ENCODE results near the gene SNCA. TPM values are rescaled to one million over a fixed set of nuclear protein-coding genes. Genes with fewer than 3 reads are reported as not detected.
A peak's percentile ranks its signal among the peaks of the same experiment; 100 is the strongest.

SNCA gene
- total and polyA plus RNA-seq, 2 of the 8 experiments (the other 6 are each of a cell fraction or from before 2014, with no cell fraction given) = 8.5 to 16.8 TPM

DNA sequence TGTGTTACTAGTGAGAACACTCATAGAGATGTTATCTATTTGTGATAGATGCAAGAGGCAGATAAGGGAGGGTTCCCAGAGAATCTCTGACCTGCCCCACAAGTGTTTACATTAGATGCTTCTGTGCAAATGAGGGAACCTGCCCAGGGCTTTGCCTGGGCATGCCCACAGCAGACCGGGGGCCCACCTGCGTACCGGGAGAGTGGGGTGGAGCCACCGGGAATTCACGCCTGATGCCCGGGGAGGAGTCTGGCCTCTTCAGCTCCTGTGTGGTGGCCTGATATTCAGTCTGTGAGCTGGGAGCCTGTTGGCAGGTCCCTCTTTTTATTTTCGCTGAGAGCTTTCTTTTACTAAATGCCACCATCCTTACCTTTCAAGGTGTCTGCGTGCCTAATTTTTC is 155.7 kb downstream of the SNCA start:
- Histone ChIP-seq H3K79me1 (ENCODE audit: low read depth, low read length) (no peaks in the 10 kb centered on the region), H3K9ac (replicated peaks in 1 of 4; ENCODE audit: extremely low read depth in 1 of 4, low read depth in 3 of 4, low read length in 3 of 4) (peak overlapping the region in 3 of 4 experiments; percentile 41 to 80 (median 53); a peak in 4 of 7 replicates), H3K36me3 (ENCODE audit: control insufficient read depth in 2 of 4, insufficient read depth in 4 of 4, low read length in 3 of 4) (peaks cover 0 to 22% (median 13%) of the 10 kb centered on the region in 4 experiments; a peak in 4 of 8 replicates), H3K14ac (ENCODE audit: insufficient read length) (no peak overlapping the region), H3K9me3 (ENCODE audit: insufficient read depth in 2 of 2, low read depth in 1 of 2, low read length in 1 of 2) (no peaks in the 10 kb centered on the region), H3K4me3 (ENCODE audit: extremely low read depth in 1 of 4, insufficient read depth in 2 of 4, low read depth in 3 of 4, low read length in 4 of 4) (peak overlapping the region; percentile 44 to 84 (median 68)), H3K56ac (replicated peaks; ENCODE audit: insufficient read length, low read depth, low read length) (no peak overlapping the region), H3K27me3 (replicated peaks in 1 of 4; ENCODE audit: control insufficient read depth in 3 of 4, extremely low read depth in 1 of 4, insufficient read depth in 3 of 4, low read length in 3 of 4) (peaks cover 0 to 1% (median 0%) of the 10 kb centered on the region in 4 experiments; a peak in 1 of 7 replicates), H2BK5ac (ENCODE audit: low read depth, low read length) (no peak overlapping the region), H3K23me2 (ENCODE audit: low read depth, low read length) (no peaks in the 10 kb centered on the region), H2BK15ac (ENCODE audit: low read length) (no peak overlapping the region), H3K79me2 (ENCODE audit: control insufficient read depth in 1 of 2, insufficient read depth in 2 of 2, low read length in 2 of 2) (peaks cover 0 to 41% of the 10 kb centered on the region in 2 experiments; a peak in 3 of 4 replicates), H3K4ac (replicated peaks; ENCODE audit: insufficient read length, low read depth, low read length) (no peak overlapping the region), H4K91ac (replicated peaks; ENCODE audit: insufficient read length, low read length) (no peak overlapping the region), H2BK12ac (ENCODE audit: low read depth, low read length) (no peak overlapping the region), H3K27ac (ENCODE audit: low read depth, low read length) (peak overlapping the region; percentile 37; the same call in 1 of the 2 replicates), H2BK20ac (ENCODE audit: low read length) (no peak overlapping the region), H4K5ac (ENCODE audit: insufficient read length, low read depth, low read length) (peak overlapping the region; percentile 86), H2BK120ac (replicated peaks; ENCODE audit: low read depth, low read length) (no peak overlapping the region), H2AFZ (ENCODE audit: low read length) (0 out of 2 replicates have a peak overlapping the region, but pooled peaks have one; percentile 28), H3K4me2 (ENCODE audit: insufficient read depth in 1 of 2, low read depth in 2 of 2, low read length in 2 of 2) (peak overlapping the region; percentile 63 to 67), H3K23ac (ENCODE audit: insufficient read length) (no peak overlapping the region), H4K8ac (ENCODE audit: extremely low read depth, insufficient read depth, low read length) (no peak overlapping the region), H3K4me1 (replicated peaks in 1 of 4; ENCODE audit: control insufficient read depth in 3 of 4, insufficient read depth in 4 of 4, low read length in 3 of 4) (peaks cover 0 to 3% (median 0%) of the 10 kb centered on the region in 4 experiments; a peak in 2 of 7 replicates), H4K20me1 (replicated peaks in 1 of 2; ENCODE audit: control insufficient read depth in 1 of 2, insufficient read depth in 2 of 2, low read length in 2 of 2) (peaks cover 0 to 2% of the 10 kb centered on the region in 2 experiments), H2AK5ac (ENCODE audit: low read depth, low read length) (no peak overlapping the region), H3K18ac (ENCODE audit: extremely low read depth, low read length) (no peak overlapping the region; the same call in 1 of the 2 replicates)
- POLR2A ChIA-PET (ENCODE audit: partially characterized antibody) = interaction anchor here (0.5 to 1.0 kb wide), 5 partner anchors 10 to 1197 kb away, joined by 3 to 5 read pairs (median 4); no protein-coding TSS in a partner anchor
- 16% methylated on average over 8 of the region's 8 CpGs; no CpG with 5 or more reads in 1 of the 2 experiments for WGBS, 2 experiments (ENCODE audit: extremely low coverage in 1 of 2, insufficient coverage in 1 of 2, insufficient read length in 1 of 2, insufficient replicate concordance in 2 of 2, low coverage in 1 of 2, low lambda C conversion rate in 2 of 2, missing lambda C conversion rate in 1 of 2)
- FAIRE-seq (no peak), DNase-seq (ENCODE audit: low read depth in 1 of 2, low spot score in 2 of 2) (peak; percentile 53 to 70)
- CTCF ChIA-PET (ENCODE audit: partially characterized antibody) = no interaction called here
- TF ChIP-seq TEAD4 (IDR thresholded peaks at IDR 0.05; ENCODE audit: low read depth, low read length) (0 out of 2 replicates have a peak, but pooled peaks have one; percentile 12), PHF8 (conservative IDR thresholded peaks at IDR 0.05; ENCODE audit: low read depth, low read length) (0 out of 2 replicates have a peak, but pooled peaks have one; percentile 19), TAF7 (optimal IDR thresholded peaks at IDR 0.05; ENCODE audit: borderline replicate concordance, low read depth, low read length) (peak; percentile 84), TCF12 (IDR thresholded peaks at IDR 0.05; ENCODE audit: low read depth, low read length) (no peak), GABPA (IDR thresholded peaks at IDR 0.05; ENCODE audit: borderline replicate concordance, insufficient read depth, low read length) (no peak), POLR2A (IDR thresholded peaks at IDR 0.05; ENCODE audit: control extremely low read depth in 1 of 2, low read depth in 2 of 2, low read length in 2 of 2) (peak; percentile 90 to 98), RAD21 (IDR thresholded peaks at IDR 0.05 in 1 of 2, conservative IDR thresholded peaks at IDR 0.05 in 1 of 2; ENCODE audit: low read depth in 2 of 2, low read length in 2 of 2) (no peak), MAX (IDR thresholded peaks at IDR 0.05) (no peak), HDAC2 (IDR thresholded peaks at IDR 0.05; ENCODE audit: borderline replicate concordance in 1 of 2, low read depth in 2 of 2, low read length in 2 of 2) (peak; percentile 16 to 66; a peak in 2 of 4 replicates)
- TF ChIP-seq, protein P1, sequence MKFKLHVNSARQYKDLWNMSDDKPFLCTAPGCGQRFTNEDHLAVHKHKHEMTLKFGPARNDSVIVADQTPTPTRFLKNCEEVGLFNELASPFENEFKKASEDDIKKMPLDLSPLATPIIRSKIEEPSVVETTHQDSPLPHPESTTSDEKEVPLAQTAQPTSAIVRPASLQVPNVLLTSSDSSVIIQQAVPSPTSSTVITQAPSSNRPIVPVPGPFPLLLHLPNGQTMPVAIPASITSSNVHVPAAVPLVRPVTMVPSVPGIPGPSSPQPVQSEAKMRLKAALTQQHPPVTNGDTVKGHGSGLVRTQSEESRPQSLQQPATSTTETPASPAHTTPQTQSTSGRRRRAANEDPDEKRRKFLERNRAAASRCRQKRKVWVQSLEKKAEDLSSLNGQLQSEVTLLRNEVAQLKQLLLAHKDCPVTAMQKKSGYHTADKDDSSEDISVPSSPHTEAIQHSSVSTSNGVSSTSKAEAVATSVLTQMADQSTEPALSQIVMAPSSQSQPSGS (IDR thresholded peaks at IDR 0.05; ENCODE audit: low read length) = no peak
